ENCODE results near the gene KCNH2.
"Not testable (repeated sequence)": the region's sequence is repeated elsewhere in the genome, so short reads cannot be mapped to it uniquely, and the experiment has no call there.

KCNH2 gene

DNA sequence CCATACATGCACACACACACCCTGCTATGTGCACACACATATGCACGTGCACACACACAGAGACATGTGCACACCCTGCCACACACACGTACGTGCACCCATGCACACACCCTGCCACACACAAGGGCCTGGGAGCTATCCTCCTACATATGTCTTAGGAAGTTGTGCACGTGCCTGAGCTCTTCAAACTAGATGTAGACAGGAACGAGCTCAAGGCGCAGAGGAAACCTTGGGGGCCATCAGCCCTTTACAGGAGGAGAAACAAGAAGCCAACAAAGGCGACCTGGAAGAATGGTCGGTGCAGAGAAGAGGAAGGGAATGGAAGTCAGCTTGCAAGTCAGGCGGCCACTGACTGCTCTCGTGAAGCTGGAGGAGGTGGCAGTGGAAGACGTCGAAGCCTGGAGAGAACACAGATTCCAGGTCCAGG is 67.1 kb downstream of the KCNH2 start:
- TF ChIP-seq, protein P1, sequence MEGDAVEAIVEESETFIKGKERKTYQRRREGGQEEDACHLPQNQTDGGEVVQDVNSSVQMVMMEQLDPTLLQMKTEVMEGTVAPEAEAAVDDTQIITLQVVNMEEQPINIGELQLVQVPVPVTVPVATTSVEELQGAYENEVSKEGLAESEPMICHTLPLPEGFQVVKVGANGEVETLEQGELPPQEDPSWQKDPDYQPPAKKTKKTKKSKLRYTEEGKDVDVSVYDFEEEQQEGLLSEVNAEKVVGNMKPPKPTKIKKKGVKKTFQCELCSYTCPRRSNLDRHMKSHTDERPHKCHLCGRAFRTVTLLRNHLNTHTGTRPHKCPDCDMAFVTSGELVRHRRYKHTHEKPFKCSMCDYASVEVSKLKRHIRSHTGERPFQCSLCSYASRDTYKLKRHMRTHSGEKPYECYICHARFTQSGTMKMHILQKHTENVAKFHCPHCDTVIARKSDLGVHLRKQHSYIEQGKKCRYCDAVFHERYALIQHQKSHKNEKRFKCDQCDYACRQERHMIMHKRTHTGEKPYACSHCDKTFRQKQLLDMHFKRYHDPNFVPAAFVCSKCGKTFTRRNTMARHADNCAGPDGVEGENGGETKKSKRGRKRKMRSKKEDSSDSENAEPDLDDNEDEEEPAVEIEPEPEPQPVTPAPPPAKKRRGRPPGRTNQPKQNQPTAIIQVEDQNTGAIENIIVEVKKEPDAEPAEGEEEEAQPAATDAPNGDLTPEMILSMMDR (IDR thresholded peaks at IDR 0.05; ENCODE audit: low read depth, low read length) = no peak
- DNase-seq (ENCODE audit: extremely low read depth, low read depth) = no peak

- DNase-seq (ENCODE audit: extremely low read depth, low read depth) = not testable (repeated sequence)
Measured at GRCh38 chr7:150910305-150910995, 67.7 kb downstream of the KCNH2 start.

- no peak for DNase-seq (ENCODE audit: extremely low read depth, low read depth)
- TF ChIP-seq, protein P1 (IDR thresholded peaks at IDR 0.05; ENCODE audit: low read depth, low read length) = no peak
Measured at GRCh38 chr7:150909200-150909995, 68.7 kb downstream of the KCNH2 start.

- TF ChIP-seq, protein P1 (IDR thresholded peaks at IDR 0.05; ENCODE audit: low read depth, low read length) = no peak
Measured at GRCh38 chr7:150908173-150908572, 69.9 kb downstream of the KCNH2 start.

GRCh38 chr7:150904011-150904909 is 73.9 kb downstream of the KCNH2 start:
- TF ChIP-seq, protein P1 (IDR thresholded peaks at IDR 0.05; ENCODE audit: low read depth, low read length) = no peak
- no peak for DNase-seq (ENCODE audit: extremely low read depth, low read depth)

More at GRCh38 chr7:150908173-150908572, 69.9 kb downstream of the KCNH2 start:
- no peak for DNase-seq (ENCODE audit: extremely low read depth, low read depth)

- TF ChIP-seq, protein P1 (IDR thresholded peaks at IDR 0.05; ENCODE audit: low read depth, low read length) = no peak
- DNase-seq (ENCODE audit: extremely low read depth, low read depth) = no peak
Measured at GRCh38 chr7:150903606-150904005, 74.5 kb downstream of the KCNH2 start.

All from AG09319 (cell line).